Measurements from ENCODE around the gene ZNF174. TPM values are rescaled to one million over a fixed set of nuclear protein-coding genes. Genes with fewer than 3 reads are reported as not detected.
A peak's percentile ranks its signal among the peaks of the same experiment; 100 is the strongest.

ZNF174 gene
- total RNA-seq, 2 experiments from 2014 or later = 21.1 to 21.7 TPM

- BruUV-seq (replicated peaks) = TSS peak; percentile 92
- intact Hi-C loops (cut with micrococcal nuclease; ENCODE audit: unreplicated experiment) = no loop called here
- Histone ChIP-seq H2AFZ (ENCODE audit: low read length) (peak overlapping the region; percentile 47; the same call in 1 of the 2 replicates), H3K4me3 (ENCODE audit: low read depth, low read length, poor library complexity, severe bottlenecking) (peak overlapping the region; percentile 76), H4K20me1 (ENCODE audit: insufficient read depth, low read length) (no peaks in the 10 kb centered on the region), H3K9me3 (ENCODE audit: low read length) (no peaks in the 10 kb centered on the region), H3K4me2 (ENCODE audit: low read length) (peak overlapping the region; percentile 59), H3K79me2 (ENCODE audit: insufficient read depth, low read depth, low read length) (peaks cover 25% of the 10 kb centered on the region), H3K4me1 (ENCODE audit: insufficient read depth, low read length, poor library complexity, severe bottlenecking) (peaks cover 8% of the 10 kb centered on the region), H3K9me2 (ENCODE audit: insufficient read depth, low read length) (no peaks in the 10 kb centered on the region), H3K27ac (ENCODE audit: low read depth, low read length, poor library complexity, severe bottlenecking) (peak overlapping the region; percentile 41), H3K36me3 (ENCODE audit: insufficient read depth, low read length) (peaks cover 33% of the 10 kb centered on the region)
- POLR2A ChIA-PET = interaction anchor here (0.6 to 1.6 kb wide), 4 partner anchors 13 to 967 kb away, joined by 3 to 4 read pairs (median 4); no protein-coding TSS in a partner anchor
- no peak for TF ChIP-seq EZH2phosphoT487 (IDR thresholded peaks at IDR 0.05; ENCODE audit: borderline replicate concordance, low read depth, low read length)
- no peak for TF ChIP-seq CTCF (conservative IDR thresholded peaks at IDR 0.05; ENCODE audit: low read length)
- CTCF ChIA-PET (ENCODE audit: unreplicated experiment) = no interaction called here
- DNase-seq (ENCODE audit: low spot score) = peak; percentile 51
Observed at GRCh38 chr16:3444032-3444388, 43.0 kb downstream of the ZNF174 start.

- DNase-seq (ENCODE audit: low spot score) = no peak
- Histone ChIP-seq H3K36me3 (ENCODE audit: insufficient read depth, low read length) (peaks cover 12% of the 10 kb centered on the region), H4K20me1 (ENCODE audit: insufficient read depth, low read length) (peaks cover 1% of the 10 kb centered on the region; the same call in 1 of the 2 replicates), H2AFZ (ENCODE audit: low read length) (no peak overlapping the region), H3K4me3 (ENCODE audit: low read depth, low read length, poor library complexity, severe bottlenecking) (no peak overlapping the region), H3K27ac (ENCODE audit: low read depth, low read length, poor library complexity, severe bottlenecking) (no peak overlapping the region), H3K79me2 (ENCODE audit: insufficient read depth, low read depth, low read length) (peaks cover 9% of the 10 kb centered on the region), H3K4me2 (ENCODE audit: low read length) (no peak overlapping the region), H3K9me3 (ENCODE audit: low read length) (no peaks in the 10 kb centered on the region), H3K9me2 (ENCODE audit: insufficient read depth, low read length) (no peaks in the 10 kb centered on the region), H3K4me1 (ENCODE audit: insufficient read depth, low read length, poor library complexity, severe bottlenecking) (peaks cover 12% of the 10 kb centered on the region)
- ChIA-PET CTCF (ENCODE audit: unreplicated experiment) (no interaction called here), POLR2A (no interaction called here)
- TF ChIP-seq CTCF (conservative IDR thresholded peaks at IDR 0.05; ENCODE audit: low read length) (no peak), EZH2phosphoT487 (IDR thresholded peaks at IDR 0.05; ENCODE audit: borderline replicate concordance, low read depth, low read length) (no peak)
- intact Hi-C loops (cut with micrococcal nuclease; ENCODE audit: unreplicated experiment) = no loop called here
- no TSS peak for BruUV-seq (replicated peaks)
Observed at GRCh38 chr16:3454093-3454492, 53.1 kb downstream of the ZNF174 start.

DNA sequence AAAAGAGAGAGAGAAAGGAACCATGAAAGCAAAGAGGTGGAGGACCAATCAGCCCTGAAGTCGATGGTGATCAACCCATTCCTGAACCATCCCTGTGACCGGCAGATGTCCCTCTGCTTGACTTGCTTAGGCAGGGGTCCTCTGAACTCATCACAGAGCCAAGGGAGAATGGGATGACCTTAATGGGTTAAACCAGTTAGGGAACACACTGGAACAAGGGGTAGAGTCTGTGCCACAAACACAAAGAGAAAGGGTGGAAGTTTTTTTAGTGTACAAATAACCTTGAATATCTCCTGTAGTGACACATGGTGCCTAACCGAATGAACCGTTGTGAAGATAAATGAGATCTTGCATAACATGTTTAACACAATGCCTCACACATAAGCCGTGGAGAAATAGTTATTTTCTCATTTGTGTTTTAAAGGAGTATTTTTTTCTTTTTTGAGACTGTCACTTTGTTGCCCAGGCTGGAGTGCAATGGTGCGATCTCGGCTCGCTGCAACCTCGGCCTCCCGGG, 53.7 kb downstream of the ZNF174 start:
- Histone ChIP-seq H2AFZ (ENCODE audit: low read length) (no peak overlapping the region), H3K9me3 (ENCODE audit: low read length) (no peaks in the 10 kb centered on the region), H3K27ac (ENCODE audit: low read depth, low read length, poor library complexity, severe bottlenecking) (no peak overlapping the region), H3K4me3 (ENCODE audit: low read depth, low read length, poor library complexity, severe bottlenecking) (no peak overlapping the region), H3K36me3 (ENCODE audit: insufficient read depth, low read length) (peaks cover 6% of the 10 kb centered on the region), H3K4me1 (ENCODE audit: insufficient read depth, low read length, poor library complexity, severe bottlenecking) (peaks cover 18% of the 10 kb centered on the region), H3K9me2 (ENCODE audit: insufficient read depth, low read length) (no peaks in the 10 kb centered on the region), H3K79me2 (ENCODE audit: insufficient read depth, low read depth, low read length) (peaks cover 15% of the 10 kb centered on the region), H4K20me1 (ENCODE audit: insufficient read depth, low read length) (peaks cover 7% of the 10 kb centered on the region; the same call in 1 of the 2 replicates), H3K4me2 (ENCODE audit: low read length) (no peak overlapping the region)
- ChIA-PET POLR2A (no interaction called here), CTCF (ENCODE audit: unreplicated experiment) (no interaction called here)
- TF ChIP-seq CTCF (conservative IDR thresholded peaks at IDR 0.05; ENCODE audit: low read length) (no peak), EZH2phosphoT487 (IDR thresholded peaks at IDR 0.05; ENCODE audit: borderline replicate concordance, low read depth, low read length) (no peak)
- intact Hi-C loops (cut with micrococcal nuclease; ENCODE audit: unreplicated experiment) = loop anchor here (5.0 kb wide), 2 partner anchors 52 to 172 kb away; partner anchors contain the start of genes ZNF174, ZNF263 and ZSCAN32
- DNase-seq (ENCODE audit: low spot score) = no peak
- BruUV-seq (replicated peaks) = no TSS peak
